HFF-Myc (cell line): ENCODE results near the gene NOCT.

ENCODE experiments used
- DNase-seq: peaks from one replicate; pipeline ENCODE4 v3.0.0-alpha.2; 2011; ENCODE audit warnings: low read depth; ENCODE audit errors: extremely low read depth
- H3K4me3 ChIP-seq: replicated peaks from 2 replicates; pipeline ENCODE4 v1.5.1; 2011; ENCODE audit warnings: low read depth, mild to moderate bottlenecking, control low read depth, low read length
- TF ChIP-seq, protein P1 (sequence below): IDR thresholded peaks from 2 replicates; pipeline ENCODE4 v1.5.1; 2012; ENCODE audit warnings: mild to moderate bottlenecking, low read depth, low read length, control low read depth; ENCODE audit errors: missing control alignments

The NOCT gene

DNA sequence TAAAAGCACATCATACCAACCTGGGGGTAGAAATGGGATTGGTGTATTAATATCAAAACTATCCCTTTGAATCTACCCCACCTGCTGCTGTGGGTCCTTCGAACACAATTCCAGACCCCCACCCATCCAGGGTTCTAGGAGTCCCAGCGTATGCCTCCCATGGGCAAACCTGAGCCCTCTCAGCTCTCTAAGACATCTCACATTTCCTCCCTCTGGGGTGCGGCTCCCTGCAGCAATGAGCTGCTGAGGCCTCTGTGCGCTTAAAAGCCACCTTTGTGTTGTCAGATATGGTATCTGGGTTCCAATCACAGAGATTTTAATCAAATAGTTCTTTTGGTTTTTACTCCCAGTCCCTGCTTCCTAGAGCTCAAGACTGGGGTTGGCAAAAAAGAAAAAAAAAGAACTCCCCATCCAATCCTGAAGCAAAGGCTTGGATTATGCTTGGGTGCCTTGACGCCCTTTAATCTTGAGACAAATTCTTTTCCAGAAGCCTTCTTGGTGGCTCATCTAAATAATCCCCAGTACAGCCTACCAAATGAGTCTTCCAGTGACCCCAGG, 37.5 kb upstream of the NOCT start:
- DNase-seq, result no peak
- TF ChIP-seq, protein P1, sequence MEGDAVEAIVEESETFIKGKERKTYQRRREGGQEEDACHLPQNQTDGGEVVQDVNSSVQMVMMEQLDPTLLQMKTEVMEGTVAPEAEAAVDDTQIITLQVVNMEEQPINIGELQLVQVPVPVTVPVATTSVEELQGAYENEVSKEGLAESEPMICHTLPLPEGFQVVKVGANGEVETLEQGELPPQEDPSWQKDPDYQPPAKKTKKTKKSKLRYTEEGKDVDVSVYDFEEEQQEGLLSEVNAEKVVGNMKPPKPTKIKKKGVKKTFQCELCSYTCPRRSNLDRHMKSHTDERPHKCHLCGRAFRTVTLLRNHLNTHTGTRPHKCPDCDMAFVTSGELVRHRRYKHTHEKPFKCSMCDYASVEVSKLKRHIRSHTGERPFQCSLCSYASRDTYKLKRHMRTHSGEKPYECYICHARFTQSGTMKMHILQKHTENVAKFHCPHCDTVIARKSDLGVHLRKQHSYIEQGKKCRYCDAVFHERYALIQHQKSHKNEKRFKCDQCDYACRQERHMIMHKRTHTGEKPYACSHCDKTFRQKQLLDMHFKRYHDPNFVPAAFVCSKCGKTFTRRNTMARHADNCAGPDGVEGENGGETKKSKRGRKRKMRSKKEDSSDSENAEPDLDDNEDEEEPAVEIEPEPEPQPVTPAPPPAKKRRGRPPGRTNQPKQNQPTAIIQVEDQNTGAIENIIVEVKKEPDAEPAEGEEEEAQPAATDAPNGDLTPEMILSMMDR, result no peak
- no peak overlapping the region for H3K4me3 ChIP-seq

DNA sequence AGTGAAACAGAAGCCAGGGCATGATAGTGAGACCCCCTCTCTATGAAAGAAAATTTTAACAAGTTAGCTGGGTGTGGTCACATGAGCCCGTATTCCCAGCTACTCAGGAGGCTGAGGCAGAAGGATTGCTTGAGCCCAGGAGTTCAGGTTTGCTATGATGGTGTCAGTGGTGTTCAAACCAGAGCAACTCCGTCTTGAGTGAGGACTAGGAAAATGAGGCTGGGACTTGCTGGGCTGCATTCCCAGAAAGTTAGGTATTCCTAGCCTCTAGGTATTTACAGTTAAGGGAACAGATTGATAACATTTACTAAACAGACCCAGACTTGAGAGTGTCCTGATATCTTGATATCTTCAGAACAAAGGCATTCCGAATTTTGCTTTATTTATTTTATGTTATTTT, 37.0 kb upstream of the NOCT start:
- DNase-seq, result no peak
- TF ChIP-seq, protein P1, result no peak
- no peak overlapping the region for H3K4me3 ChIP-seq

DNA sequence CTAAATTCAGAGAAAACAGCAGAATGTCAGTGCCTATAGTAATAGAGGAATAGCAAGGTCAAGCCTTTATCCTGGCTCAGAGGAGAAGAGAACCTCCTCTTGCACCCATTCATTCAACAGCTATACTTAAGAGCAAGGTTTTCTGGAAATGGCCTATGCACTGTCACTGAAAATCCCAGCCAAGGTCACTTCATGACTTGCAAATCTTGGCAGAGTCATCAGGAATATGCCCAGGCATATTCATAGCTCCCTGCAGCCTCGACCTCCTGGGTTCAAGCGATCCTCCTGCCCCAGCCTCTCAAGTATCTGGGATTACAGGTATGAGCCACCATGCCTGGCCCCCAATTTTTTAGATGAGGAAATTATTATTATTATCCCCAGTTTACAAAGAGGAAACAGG, 35.8 kb upstream of the NOCT start:
- DNase-seq, result no peak
- no peak overlapping the region for H3K4me3 ChIP-seq
- TF ChIP-seq, protein P1, result no peak

GRCh38 chr4:138981930-138982390, 33.6 kb upstream of the NOCT start:
- no peak overlapping the region for H3K4me3 ChIP-seq
- TF ChIP-seq, protein P1, result no peak
- DNase-seq, result no peak

- TF ChIP-seq, protein P1, result no peak
- H3K4me3 ChIP-seq, result no peak overlapping the region
- DNase-seq, result no peak
Observed at GRCh38 chr4:138982754-138983153, 32.8 kb upstream of the NOCT start.

DNA sequence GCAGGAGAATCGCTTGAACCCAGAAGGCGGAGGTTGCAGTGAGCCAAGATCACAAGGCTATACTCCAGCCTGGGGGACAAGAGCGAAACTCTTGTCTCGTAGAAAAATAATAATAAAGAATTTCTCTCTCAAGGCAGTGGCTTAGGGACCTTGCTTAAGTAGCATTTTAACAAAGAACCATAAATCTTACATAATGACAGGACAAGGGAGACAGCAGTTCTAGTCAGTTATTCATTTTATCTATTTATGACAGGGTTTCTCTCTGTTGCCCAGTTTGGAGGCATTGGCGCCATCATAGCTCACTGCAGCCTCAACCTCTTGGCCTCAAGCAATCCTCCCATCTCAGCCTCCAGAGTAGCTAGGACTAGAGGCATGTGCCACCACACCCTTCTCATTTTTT, 31.9 kb upstream of the NOCT start:
- TF ChIP-seq, protein P1, result no peak
- DNase-seq, result no peak

GRCh38 chr4:138984647-138985046, 30.9 kb upstream of the NOCT start:
- no peak overlapping the region for H3K4me3 ChIP-seq
- TF ChIP-seq, protein P1, result no peak
- DNase-seq, result no peak

More for the DNA sequence above, 31.9 kb upstream of the NOCT start:
- no peak overlapping the region for H3K4me3 ChIP-seq
